NCI-H146 treated with DMSO at 0.1 percent for 48 hours (cell line): ENCODE data around the gene RPS6KA4.
"Not testable (repeated sequence)": the region's sequence is repeated elsewhere in the genome, so short reads cannot be mapped to it uniquely, and the experiment has no call there.

Source experiments
- DNase-seq: peaks from one replicate; lab custom pipeline; 2025; ENCODE audit not compliant: unreplicated experiment; lab: John Stamatoyannopoulos, UW

The RPS6KA4 gene

GRCh38 chr11:64415996-64416728, 57.2 kb downstream of the RPS6KA4 start:
- DNase-seq = no peak

- DNase-seq = not testable (repeated sequence)
These were observed 59.3 kb downstream of the RPS6KA4 start for GRCh38 chr11:64418233-64418632.

- DNase-seq = no peak
These were observed 60.4 kb downstream of the RPS6KA4 start for GRCh38 chr11:64419257-64419790.

- no peak for DNase-seq
These were observed 61.0 kb downstream of the RPS6KA4 start for GRCh38 chr11:64419818-64420485.
